Measurements from ENCODE around the gene AGBL1.

The AGBL1 gene

GRCh38 chr15:86615816-86616215 lies 536.1 kb downstream of the AGBL1 start:
- H3K36me3 ChIP-seq (ENCODE audit: control insufficient read depth, insufficient read depth, low read length) = no peaks in the 10 kb centered on the region
- no peak for DNase-seq (ENCODE audit: extremely low read depth, insufficient read length)
- no peak for TF ChIP-seq CTCF (IDR thresholded peaks at IDR 0.05; ENCODE audit: insufficient read depth, low read length, poor library complexity, severe bottlenecking)
- no peak overlapping the region for H3K4me3 ChIP-seq (replicated peaks; ENCODE audit: low read depth, low read length)
- H3K27me3 ChIP-seq (replicated peaks; ENCODE audit: control insufficient read depth, insufficient read depth, low read length) = no peaks in the 10 kb centered on the region

- DNase-seq (ENCODE audit: extremely low read depth, insufficient read length) = no peak
- no peak for TF ChIP-seq CTCF (IDR thresholded peaks at IDR 0.05; ENCODE audit: insufficient read depth, low read length, poor library complexity, severe bottlenecking)
- Histone ChIP-seq H3K4me3 (replicated peaks; ENCODE audit: low read depth, low read length) (no peak overlapping the region), H3K36me3 (ENCODE audit: control insufficient read depth, insufficient read depth, low read length) (no peaks in the 10 kb centered on the region), H3K27me3 (replicated peaks; ENCODE audit: control insufficient read depth, insufficient read depth, low read length) (no peaks in the 10 kb centered on the region)
Measured at GRCh38 chr15:86616771-86617170, 537.1 kb downstream of the AGBL1 start.

GRCh38 chr15:86620157-86620556 lies 540.5 kb downstream of the AGBL1 start:
- H3K4me3 ChIP-seq (replicated peaks; ENCODE audit: low read depth, low read length) = no peak overlapping the region
- no peaks in the 10 kb centered on the region for H3K27me3 ChIP-seq (replicated peaks; ENCODE audit: control insufficient read depth, insufficient read depth, low read length)
- TF ChIP-seq CTCF (IDR thresholded peaks at IDR 0.05; ENCODE audit: insufficient read depth, low read length, poor library complexity, severe bottlenecking) = no peak
- no peaks in the 10 kb centered on the region for H3K36me3 ChIP-seq (ENCODE audit: control insufficient read depth, insufficient read depth, low read length)
- no peak for DNase-seq (ENCODE audit: extremely low read depth, insufficient read length)

- no peak for TF ChIP-seq CTCF (IDR thresholded peaks at IDR 0.05; ENCODE audit: insufficient read depth, low read length, poor library complexity, severe bottlenecking)
- DNase-seq (ENCODE audit: extremely low read depth, insufficient read length) = no peak
- H3K36me3 ChIP-seq (ENCODE audit: control insufficient read depth, insufficient read depth, low read length) = no peaks in the 10 kb centered on the region
- H3K27me3 ChIP-seq (replicated peaks; ENCODE audit: control insufficient read depth, insufficient read depth, low read length) = no peaks in the 10 kb centered on the region
- no peak overlapping the region for H3K4me3 ChIP-seq (replicated peaks; ENCODE audit: low read depth, low read length)
Measured at GRCh38 chr15:86620641-86621349, 541.1 kb downstream of the AGBL1 start.

GRCh38 chr15:86623236-86623635 lies 543.6 kb downstream of the AGBL1 start:
- TF ChIP-seq CTCF (IDR thresholded peaks at IDR 0.05; ENCODE audit: insufficient read depth, low read length, poor library complexity, severe bottlenecking) = no peak
- H3K4me3 ChIP-seq (replicated peaks; ENCODE audit: low read depth, low read length) = no peak overlapping the region
- no peaks in the 10 kb centered on the region for H3K27me3 ChIP-seq (replicated peaks; ENCODE audit: control insufficient read depth, insufficient read depth, low read length)
- H3K36me3 ChIP-seq (ENCODE audit: control insufficient read depth, insufficient read depth, low read length) = no peaks in the 10 kb centered on the region
- DNase-seq (ENCODE audit: extremely low read depth, insufficient read length) = no peak
